Endothelial cell of umbilical vein (primary cell): ENCODE measurements around the gene CPB2. TPM values are rescaled to one million over a fixed set of nuclear protein-coding genes. Genes with fewer than 3 reads are reported as not detected.

Experiments used
- BruUV-seq: library from RNA; stranded (reverse); fragments of 400-500 nt; replicated peaks from 2 replicates; lab custom pipeline; 2021; lab: Mats Ljungman, UMichigan
- CTCF ChIA-PET: fragments of 300-600, 350-600 bp; sonication (Branson Sonifier 250); formaldehyde crosslinking; loops from one replicate; lab custom pipeline; 2021; ENCODE audit warnings: antibody characterized with exemption, inconsistent platforms; lab: Charles Lee
- POLR2A ChIA-PET: fragments of 300-600, 350-600 bp; sonication (Branson Sonifier 250); formaldehyde crosslinking; loops from one replicate; lab custom pipeline; 2021; ENCODE audit warnings: antibody characterized with exemption, inconsistent platforms; lab: Charles Lee
- DNase-seq: peaks from one replicate; pipeline ENCODE4 v3.0.0-alpha.2; 2011; ENCODE audit warnings: low read depth, low spot score
- FAIRE-seq: peaks from 2 replicates; lab custom pipeline; 2011; peaks lifted over from hg19 to GRCh38; lab: Jason Lieb, UNC
- H2AFZ ChIP-seq: 2 replicates; pipeline ENCODE4 v1.6.0; 2012; ENCODE audit warnings: low read depth, low read length, control low read depth, inconsistent platforms
- H3K27ac ChIP-seq: 2 replicates; pipeline ENCODE4 v1.5.1; 2011; ENCODE audit warnings: low read depth, mild to moderate bottlenecking, control low read depth, low read length, moderate library complexity; ENCODE audit not compliant: insufficient read depth
- H3K27me3 ChIP-seq, 2 experiments: 2 replicates each; pipeline versions ENCODE4 v1.6.0 to v1.6.1; 2011; ENCODE audit warnings: low read length in 2 of 2, mixed read lengths in 1 of 2; ENCODE audit not compliant: control insufficient read depth in 2 of 2, insufficient read depth in 2 of 2
- H3K36me3 ChIP-seq, 2 experiments: 2 replicates in 1 of 2; 3 replicates in 1 of 2; pipeline ENCODE4 v1.5.1; 2011; ENCODE audit warnings: low read length in 2 of 2, mild to moderate bottlenecking in 1 of 2, moderate library complexity in 1 of 2; ENCODE audit not compliant: control insufficient read depth in 2 of 2, insufficient read depth in 2 of 2; ENCODE audit errors: extremely low read depth in 1 of 2
- H3K4me1 ChIP-seq: 3 replicates; pipeline ENCODE4 v1.5.1; 2011; ENCODE audit warnings: mild to moderate bottlenecking, low read length; ENCODE audit not compliant: control insufficient read depth, insufficient read depth; ENCODE audit errors: extremely low read depth
- H3K4me2 ChIP-seq: 2 replicates; pipeline ENCODE4 v1.6.1; 2011; ENCODE audit warnings: low read length, control low read depth, mixed read lengths; ENCODE audit not compliant: insufficient read depth
- H3K4me3 ChIP-seq, 3 experiments: fragments of 200-600 bp in 1 of 3; sonication (generic), shearing (Covaris generic) in 1 of 3; replicated peaks in 1 of 3; 2 replicates each; pipeline ENCODE4 v1.5.1; 2011 to 2016; ENCODE audit warnings: control low read depth in 3 of 3, low read length in 3 of 3, mild to moderate bottlenecking in 2 of 3, inconsistent platforms in 1 of 3, low read depth in 1 of 3, moderate library complexity in 1 of 3; ENCODE audit not compliant: insufficient read depth in 1 of 3
- H3K79me2 ChIP-seq: 2 replicates; pipeline ENCODE4 v1.6.0; 2012; ENCODE audit warnings: low read length, inconsistent platforms; ENCODE audit not compliant: control insufficient read depth, insufficient read depth
- H3K9ac ChIP-seq: replicated peaks from 2 replicates; pipeline ENCODE3; 2011; ENCODE audit warnings: low read length, control low read depth; ENCODE audit not compliant: insufficient read depth; ENCODE audit errors: extremely low read depth
- H3K9me1 ChIP-seq: replicated peaks from 3 replicates; pipeline ENCODE4 v1.6.0; 2011; ENCODE audit warnings: mild to moderate bottlenecking, low read length; ENCODE audit not compliant: control insufficient read depth, insufficient read depth; ENCODE audit errors: extremely low read depth
- H3K9me3 ChIP-seq: replicated peaks from 2 replicates; pipeline ENCODE4 v1.5.1; 2012; ENCODE audit warnings: low read length, inconsistent platforms; ENCODE audit not compliant: control insufficient read depth, insufficient read depth
- H4K20me1 ChIP-seq: replicated peaks from 2 replicates; pipeline ENCODE3; 2011; ENCODE audit warnings: mild to moderate bottlenecking, low read length; ENCODE audit not compliant: control insufficient read depth, insufficient read depth; ENCODE audit errors: extremely low read depth
- CTCF ChIP-seq, 2 donors: IDR thresholded peaks; 1 replicate in 1 of 2; 2 replicates in 1 of 2; pipeline ENCODE4 v1.5.1; 2011; ENCODE audit warnings: low read length in 2 of 2, mild to moderate bottlenecking in 2 of 2, moderate library complexity in 2 of 2, control low read depth in 1 of 2, inconsistent platforms in 1 of 2, low read depth in 1 of 2; ENCODE audit not compliant: insufficient read depth in 1 of 2; ENCODE audit errors: extremely low read depth in 1 of 2
- EZH2 ChIP-seq: IDR thresholded peaks from 2 replicates; pipeline ENCODE4 v1.6.1; 2012; ENCODE audit warnings: borderline replicate concordance, low read depth, mild to moderate bottlenecking, moderate library complexity, low read length, inconsistent platforms; ENCODE audit not compliant: severe bottlenecking
- FOS ChIP-seq: IDR thresholded peaks from 2 replicates; pipeline ENCODE4 v1.6.1; 2011; ENCODE audit warnings: mild to moderate bottlenecking, low read length, moderate library complexity, borderline replicate concordance; ENCODE audit not compliant: insufficient read depth
- GATA2 ChIP-seq: IDR thresholded peaks from 2 replicates; pipeline ENCODE4 v1.7.0; 2011; ENCODE audit warnings: low read depth, mild to moderate bottlenecking, moderate library complexity, mixed read lengths, low read length; ENCODE audit not compliant: insufficient read length, insufficient read depth
- JUN ChIP-seq: IDR thresholded peaks from 2 replicates; pipeline ENCODE4 v1.6.1; 2011; ENCODE audit warnings: borderline replicate concordance, low read depth; ENCODE audit not compliant: insufficient read length, insufficient read depth
- MAX ChIP-seq: IDR thresholded peaks from 2 replicates; pipeline ENCODE4 v1.6.1; 2011; ENCODE audit not compliant: insufficient read depth, insufficient read length
- MYC ChIP-seq: IDR thresholded peaks from one replicate; pipeline ENCODE4 v1.6.1; 2011; ENCODE audit warnings: mild to moderate bottlenecking, low read depth, low read length
- POLR2A ChIP-seq: IDR thresholded peaks from 2 replicates; pipeline ENCODE4 v1.6.1; 2012; ENCODE audit warnings: low read depth, mild to moderate bottlenecking, control low read depth, low read length
- POLR2AphosphoS5 ChIP-seq: IDR thresholded peaks from 2 replicates; pipeline ENCODE4 v1.6.1; 2012; ENCODE audit warnings: low read depth, mild to moderate bottlenecking, control low read depth, low read length, moderate library complexity; ENCODE audit not compliant: insufficient read depth
- dilution Hi-C: fragments of 300-500 bp; cut with MboI; formaldehyde crosslinking; loops from one replicate; pipeline ENCODE4 v1.15.0; 2019; ENCODE audit warnings: low sequenced_read_pairs; ENCODE audit not compliant: extremely low pct_ligation_motif_present
- intact Hi-C: fragments of 100-400 bp; cut with micrococcal nuclease; formaldehyde crosslinking; loops from one replicate; pipeline ENCODE4 v1.10.0; 2022
- polyA plus RNA-seq, 4 experiments: library from polyadenylated mRNA; depleted of rRNA in 3 of 4; stranded (reverse) in 3 of 4; unstranded in 1 of 4; fragments of >200 nt; gene quantifications; 2 replicates each; pipeline versions ENCODE4 v1.2.1 to v1.2.3, GENCODE V29; 2011 to 2012; ENCODE audit warnings: missing spikeins in 1 of 4
- total RNA-seq: library from RNA; stranded (reverse); gene quantifications from 2 replicates; pipeline ENCODE4 v1.2.3, GENCODE V29; 2021

Gene CPB2
- total and polyA plus RNA-seq, 2 donors (not counting 3 experiments of a cell fraction or from before 2014, with no cell fraction given): not detected

GRCh38 chr13:46062185-46062584, 42.6 kb downstream of the CPB2 start:
- FAIRE-seq: no peak
- BruUV-seq: no TSS peak
- H3K79me2 ChIP-seq: no peaks in the 10 kb centered on the region
- no peaks in the 10 kb centered on the region for H3K4me1 ChIP-seq
- H3K9me1 ChIP-seq: no peaks in the 10 kb centered on the region
- H3K4me2 ChIP-seq: no peak overlapping the region
- H4K20me1 ChIP-seq: no peaks in the 10 kb centered on the region
- DNase-seq: no peak
- ChIA-PET POLR2A (no interaction called here), CTCF (interaction anchor here (1.0 to 1.5 kb wide), 2 partner anchors 8 to 64 kb away, joined by 3 to 4 read pairs; no protein-coding TSS in a partner anchor)
- no peak overlapping the region for H3K27ac ChIP-seq
- H3K4me3 ChIP-seq: no peak overlapping the region
- intact Hi-C loops (no loop called here), dilution Hi-C loops (no loop called here)
- no peaks in the 10 kb centered on the region for H3K27me3 ChIP-seq
- no peak for TF ChIP-seq GATA2
- TF ChIP-seq JUN: no peak
- TF ChIP-seq POLR2A: no peak
- TF ChIP-seq POLR2AphosphoS5: no peak
- TF ChIP-seq FOS: no peak
- no peak for TF ChIP-seq MYC
- no peak for TF ChIP-seq CTCF (IDR thresholded peaks at IDR 0.05; ENCODE audit: extremely low read depth in 1 of 2, insufficient read depth in 1 of 2, low read depth in 1 of 2, low read length in 2 of 2)
- no peak for TF ChIP-seq EZH2
- no peak for TF ChIP-seq MAX
- no peaks in the 10 kb centered on the region for H3K36me3 ChIP-seq
- H2AFZ ChIP-seq: no peak overlapping the region
- H3K9ac ChIP-seq: no peak overlapping the region
- no peaks in the 10 kb centered on the region for H3K9me3 ChIP-seq
